Prostate gland (tissue), 2 donors: Measurements from ENCODE around the gene PREPL. TPM values are rescaled to one million over a fixed set of nuclear protein-coding genes. Genes with fewer than 3 reads are reported as not detected.

Source experiments
- DNase-seq: peaks from one replicate; pipeline ENCODE4 v3.0.0-alpha.2; 2019; ENCODE audit warnings: low spot score
- H3K27ac ChIP-seq, 2 donors: fragments of 200-600 bp; sonication (generic); 2 replicates each; pipeline ENCODE4 v1.5.1; 2017 to 2019
- H3K27me3 ChIP-seq: fragments of 200-600 bp; sonication (generic); replicated peaks from 2 replicates; pipeline ENCODE4 v1.5.1; 2019; ENCODE audit not compliant: insufficient read depth
- H3K36me3 ChIP-seq, 2 donors: fragments of 200-600 bp; sonication (generic); 1 replicate in 1 of 2; 2 replicates in 1 of 2; pipeline versions ENCODE4 v1.5.1 to v1.8.1; 2017 to 2019
- H3K4me1 ChIP-seq: fragments of 200-600 bp; sonication (generic); replicated peaks from 2 replicates; pipeline ENCODE4 v1.5.1; 2019
- H3K4me3 ChIP-seq, 2 donors: fragments of 200-600 bp; sonication (generic); 2 replicates each; pipeline ENCODE4 v1.5.1; 2017 to 2019
- H3K9me3 ChIP-seq: fragments of 200-600 bp; sonication (generic); 2 replicates; pipeline ENCODE4 v1.5.1; 2017
- CTCF ChIP-seq, 4 experiments: fragments of 200-600 bp in 2 of 4; fragments of 450-650 bp in 2 of 4; sonication (generic) in 2 of 4; IDR thresholded peaks; 1 replicate in 3 of 4; 2 replicates in 1 of 4; pipeline ENCODE4 v1.5.1; 2016 to 2019; ENCODE audit warnings: antibody characterized with exemption in 4 of 4, mild to moderate bottlenecking in 2 of 4, moderate library complexity in 2 of 4
- POLR2A ChIP-seq: fragments of 450-650 bp; IDR thresholded peaks from one replicate; pipeline ENCODE4 v1.6.1; 2016; ENCODE audit warnings: antibody characterized with exemption, mild to moderate bottlenecking
- POLR2AphosphoS5 ChIP-seq: sonication (generic); formaldehyde crosslinking; IDR thresholded peaks from one replicate; pipeline ENCODE4 v1.6.1; 2017; ENCODE audit warnings: antibody characterized with exemption
- WGBS: methylation state at CpG from one replicate; pipeline ENCODE4 v1.1.5; 2018; 5-methylcytosine and 5-hydroxymethylcytosine counted together
- intact Hi-C: fragments of 100-400 bp; cut with DNase I; formaldehyde crosslinking; loops from one replicate; pipeline ENCODE4 v1.14.2; 2022
- total RNA-seq, 2 donors: library from RNA; depleted of rRNA; stranded (reverse); fragments of >200 nt; gene quantifications; one replicate each; pipeline ENCODE4 v1.1.0, GENCODE V29; 2016

PREPL gene
- total RNA-seq, 2 donors from 2014 or later, result 40.3 to 49.3 TPM

GRCh38 chr2:44351088-44351487, 10.2 kb downstream of the PREPL start:
- Histone ChIP-seq H3K9me3 (no peaks in the 10 kb centered on the region), H3K27me3 (no peaks in the 10 kb centered on the region), H3K36me3 (no peaks in the 10 kb centered on the region), H3K4me1 (no peaks in the 10 kb centered on the region), H3K4me3 (no peak overlapping the region), H3K27ac (no peak overlapping the region)
- 83% methylated on average over 4 of the region's 4 CpGs for WGBS
- intact Hi-C loops, result no loop called here
- DNase-seq, result no peak
- TF ChIP-seq POLR2A (no peak), CTCF (IDR thresholded peaks at IDR 0.05) (no peak), POLR2AphosphoS5 (no peak)

GRCh38 chr2:44349506-44349905, 11.8 kb downstream of the PREPL start:
- Histone ChIP-seq H3K27me3 (no peaks in the 10 kb centered on the region), H3K4me3 (no peak overlapping the region), H3K27ac (no peak overlapping the region), H3K36me3 (no peaks in the 10 kb centered on the region), H3K9me3 (no peaks in the 10 kb centered on the region), H3K4me1 (no peaks in the 10 kb centered on the region)
- intact Hi-C loops, result no loop called here
- no peak for TF ChIP-seq CTCF (IDR thresholded peaks at IDR 0.05)
- no peak for TF ChIP-seq POLR2AphosphoS5
- TF ChIP-seq POLR2A, result no peak
- WGBS, result 97% methylated on average over 10 of the region's 10 CpGs
- DNase-seq, result no peak

- Histone ChIP-seq H3K27ac (no peak overlapping the region), H3K4me1 (no peaks in the 10 kb centered on the region), H3K36me3 (no peaks in the 10 kb centered on the region), H3K9me3 (no peaks in the 10 kb centered on the region), H3K4me3 (no peak overlapping the region), H3K27me3 (no peaks in the 10 kb centered on the region)
- no peak for TF ChIP-seq POLR2A
- no peak for TF ChIP-seq POLR2AphosphoS5
- no peak for TF ChIP-seq CTCF (IDR thresholded peaks at IDR 0.05)
- DNase-seq, result no peak
- intact Hi-C loops, result no loop called here
- 77% methylated on average over 2 of the region's 2 CpGs for WGBS
These were observed 12.9 kb downstream of the PREPL start for GRCh38 chr2:44348400-44348799.

GRCh38 chr2:44347526-44347925, 13.8 kb downstream of the PREPL start:
- no peak for DNase-seq

More at GRCh38 chr2:44347526-44347925, 13.8 kb downstream of the PREPL start:
- Histone ChIP-seq H3K4me1 (no peaks in the 10 kb centered on the region), H3K36me3 (no peaks in the 10 kb centered on the region), H3K9me3 (no peaks in the 10 kb centered on the region), H3K4me3 (no peak overlapping the region), H3K27ac (no peak overlapping the region), H3K27me3 (no peaks in the 10 kb centered on the region)
- intact Hi-C loops, result no loop called here
- 48% methylated on average over 2 of the region's 2 CpGs for WGBS
- no peak for TF ChIP-seq POLR2AphosphoS5
- no peak for TF ChIP-seq POLR2A
- no peak for TF ChIP-seq CTCF (IDR thresholded peaks at IDR 0.05)
